ENCODE results near the gene PI3.

The PI3 gene

GRCh38 chr20:45189067-45189609, 14.4 kb downstream of the PI3 start:
- no peak for DNase-seq

GRCh38 chr20:45189861-45190260, 15.2 kb downstream of the PI3 start:
- no peak for DNase-seq

DNA sequence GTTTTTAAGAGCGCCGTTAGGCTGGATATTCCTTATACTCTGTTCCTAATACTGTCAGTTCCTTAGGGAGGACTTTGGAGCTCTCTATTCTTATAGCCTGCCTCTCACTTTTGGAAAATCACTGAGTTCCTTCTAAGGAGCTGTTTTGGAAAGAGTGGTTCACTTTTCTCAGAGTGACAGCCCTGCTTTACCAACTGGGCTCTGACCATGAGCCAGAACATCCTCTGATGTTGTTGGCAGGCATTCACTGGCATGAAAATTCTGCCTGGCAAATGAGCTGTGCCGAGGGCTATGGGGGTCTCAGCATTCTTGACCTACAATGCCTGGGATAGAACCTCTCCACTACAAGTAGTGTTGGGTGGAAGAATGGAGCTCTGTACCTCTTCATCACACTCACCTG, 17.2 kb downstream of the PI3 start:
- no peak for DNase-seq

- DNase-seq = no peak
These were observed 18.6 kb downstream of the PI3 start for GRCh38 chr20:45193331-45193730.

DNA sequence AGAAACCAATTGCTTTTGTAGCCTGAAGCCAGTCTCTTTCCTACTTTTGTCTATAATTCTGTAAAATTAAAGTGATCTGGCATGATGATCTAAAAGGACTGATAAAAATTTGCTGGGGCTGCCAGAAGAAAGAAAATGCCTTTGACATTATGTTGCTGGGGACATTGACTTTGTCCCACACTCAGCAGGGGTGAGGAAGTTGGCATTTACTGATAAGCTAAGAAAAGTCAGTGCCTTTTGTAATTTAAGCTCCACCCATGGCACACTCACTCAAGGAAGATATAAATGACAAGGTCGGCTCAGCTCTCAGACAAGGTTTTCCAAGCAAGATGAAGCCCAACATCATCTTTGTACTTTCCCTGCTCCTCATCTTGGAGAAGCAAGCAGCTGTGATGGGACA, 32.0 kb downstream of the PI3 start, which contains the start of gene SEMG1:
SEMG1 (plus strand) TSS at position 309 of the 400 bp plus-strand sequence; CDS start at position 330, 21 bp downstream.
- DNase-seq = no peak

DNA sequence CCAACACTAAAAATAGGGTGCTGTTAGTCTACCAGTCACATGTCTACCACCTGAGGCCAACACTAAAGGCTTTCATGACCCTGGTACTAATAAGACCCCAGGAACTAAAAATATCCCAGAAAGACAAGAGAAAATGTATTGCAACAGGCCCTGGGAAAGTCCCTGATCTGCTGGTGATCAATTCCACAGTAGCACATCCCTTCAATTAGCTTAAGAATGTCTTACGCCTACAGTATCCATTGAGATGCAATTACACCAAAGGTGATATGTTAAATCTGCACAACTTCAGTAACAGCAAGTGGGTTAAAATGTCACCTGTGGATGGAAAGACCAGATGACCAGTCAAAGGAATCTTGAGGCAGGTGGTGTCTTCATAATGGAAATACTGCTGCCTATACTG, 35.2 kb downstream of the PI3 start:
- no peak for DNase-seq

DNA sequence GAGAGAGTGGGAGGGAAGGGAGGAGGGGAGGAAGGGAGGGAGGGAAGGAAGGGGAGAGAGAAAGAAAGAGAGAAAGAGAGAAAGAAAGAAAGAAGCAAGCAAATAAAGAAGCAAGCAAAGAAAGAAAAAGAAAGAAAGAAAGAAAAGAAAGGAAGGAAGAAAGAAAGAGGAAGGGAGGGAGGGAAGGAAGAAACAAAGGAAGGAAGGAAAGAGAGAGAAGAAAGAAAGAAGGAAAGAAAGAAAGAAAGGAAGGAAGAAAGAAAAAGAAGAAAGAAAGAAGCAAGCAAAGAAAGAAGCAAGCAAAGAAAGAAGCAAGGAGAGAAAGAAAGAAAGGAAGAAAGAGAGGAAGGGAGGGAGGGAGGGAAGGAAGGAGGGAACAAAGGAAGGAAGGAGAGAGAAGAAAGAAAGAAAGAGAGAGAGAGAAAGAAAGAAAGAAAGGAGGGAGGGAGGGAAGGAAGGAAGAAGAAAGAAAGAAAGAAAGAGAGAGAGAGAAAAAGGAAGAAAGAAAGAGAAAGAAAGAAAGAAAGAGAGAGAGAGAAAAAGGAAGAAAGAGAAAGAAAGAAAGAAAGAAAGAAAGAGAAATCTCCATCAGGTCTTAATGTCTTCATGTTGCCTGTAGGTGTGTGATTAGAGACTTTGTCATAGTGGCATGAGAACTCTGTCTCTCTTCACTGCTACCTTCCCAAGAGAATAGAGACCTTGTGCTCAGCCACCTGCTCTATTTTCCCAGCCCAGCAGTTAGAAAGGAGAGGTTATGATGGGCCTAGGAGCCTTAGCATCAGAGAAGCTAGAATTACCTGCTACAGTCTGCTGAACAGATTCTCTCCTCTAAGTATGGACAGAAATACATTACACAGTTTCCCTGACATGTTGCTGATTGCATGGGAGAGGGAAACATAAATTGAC, 37.1 kb downstream of the PI3 start:
- DNase-seq = no peak

GRCh38 chr20:45212836-45213235, 38.1 kb downstream of the PI3 start:
- DNase-seq = no peak

- DNase-seq = no peak
These were observed 43.4 kb downstream of the PI3 start for GRCh38 chr20:45218124-45218523.

GRCh38 chr20:45218636-45219035, 43.9 kb downstream of the PI3 start:
- no peak for DNase-seq

DNA sequence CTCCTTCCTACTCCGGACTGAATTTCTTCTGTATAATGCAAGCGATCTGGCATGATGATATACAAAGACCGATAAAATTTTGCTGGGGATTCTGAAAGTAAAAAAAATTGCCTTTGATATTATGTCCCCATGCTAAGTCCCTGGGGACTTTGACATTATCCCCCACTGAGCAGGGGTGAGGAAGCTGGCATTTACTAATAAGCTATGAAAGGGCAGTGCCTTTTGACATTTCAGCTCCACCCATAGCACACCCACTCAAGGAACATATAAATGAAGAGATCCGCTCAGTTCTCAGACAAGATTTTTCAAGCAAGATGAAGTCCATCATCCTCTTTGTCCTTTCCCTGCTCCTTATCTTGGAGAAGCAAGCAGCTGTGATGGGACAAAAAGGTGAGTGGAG, 46.4 kb downstream of the PI3 start, which contains the start of gene SEMG2:
SEMG2 (plus strand) TSS at position 298 of the 400 bp plus-strand sequence; CDS start at position 315, 17 bp downstream.
- DNase-seq = no peak

DNA sequence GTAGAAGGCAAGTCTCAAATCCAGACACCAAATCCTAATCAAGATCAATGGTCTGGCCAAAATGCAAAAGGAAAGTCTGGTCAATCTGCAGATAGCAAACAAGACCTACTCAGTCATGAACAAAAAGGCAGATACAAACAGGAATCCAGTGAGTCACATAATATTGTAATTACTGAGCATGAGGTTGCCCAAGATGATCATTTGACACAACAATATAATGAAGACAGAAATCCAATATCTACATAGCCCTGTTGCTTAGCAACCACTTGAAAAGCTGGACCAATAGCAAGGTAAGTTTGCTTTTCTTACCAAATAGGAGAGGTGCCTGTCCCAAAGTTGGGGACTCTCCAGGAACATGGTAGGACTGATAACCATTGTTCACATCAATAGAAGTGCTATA, 48.4 kb downstream of the PI3 start:
- DNase-seq = no peak
